Measurements from ENCODE around the gene KICS2. TPM values are rescaled to one million over a fixed set of nuclear protein-coding genes. Genes with fewer than 3 reads are reported as not detected.
"Not testable (repeated sequence)": the region's sequence is repeated elsewhere in the genome, so short reads cannot be mapped to it uniquely, and the experiment has no call there.

The KICS2 gene
- total and polyA plus RNA-seq, 7 experiments from 2014 or later, result 11.3 to 26.9 (median 18.2) TPM

DNA sequence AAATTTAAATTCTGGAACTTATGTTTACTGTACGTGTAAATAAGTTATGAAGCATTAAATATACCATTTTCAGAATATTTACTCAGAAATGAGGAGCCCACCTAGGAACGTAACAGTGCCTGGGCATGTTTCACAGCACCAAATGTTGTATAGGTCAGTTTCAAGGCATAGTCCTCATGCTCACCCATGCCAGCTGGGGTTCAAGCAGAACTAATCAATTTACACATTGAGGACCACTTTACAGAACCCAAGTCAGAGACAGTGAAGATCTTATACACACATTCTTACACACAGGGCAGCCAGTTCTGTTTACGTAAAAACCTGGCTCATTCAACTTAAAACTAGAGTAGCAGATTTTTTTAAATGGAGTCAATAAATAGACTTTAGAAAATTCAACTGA, 2.0 kb downstream of the KICS2 start:
- peaks cover 8 to 19% of the 10 kb centered on the region in 2 donors for H3K4me1 ChIP-seq (ENCODE audit: control insufficient read depth in 2 of 2, insufficient read depth in 2 of 2, low read length in 2 of 2)
- no peak overlapping the region for H3K4me3 ChIP-seq (ENCODE audit: low read length)
- peak overlapping the region in 3 of 10 donors; percentile 5 to 46 (median 40) for H3K4me3 Mint-ChIP-seq
- no peaks in the 10 kb centered on the region for H3K27me3 ChIP-seq (ENCODE audit: control insufficient read depth in 2 of 2, insufficient read depth in 2 of 2, low read length in 2 of 2)
- peaks cover 0 to 7% (median 0%) of the 10 kb centered on the region in 3 experiments for H3K36me3 ChIP-seq (ENCODE audit: control insufficient read depth in 2 of 3, insufficient read depth in 3 of 3, low read length in 3 of 3)
- DNase-seq (no peak), ATAC-seq (no peak)
- H3K9me3 Mint-ChIP-seq, result peaks cover 0 to 2% (median 0%) of the 10 kb centered on the region in 11 donors
- peaks cover 17 to 51% (median 43%) of the 10 kb centered on the region in 7 donors for H3K4me1 Mint-ChIP-seq
- peaks cover 0 to 5% (median 4%) of the 10 kb centered on the region in 5 donors for H3K36me3 Mint-ChIP-seq
- H3K27ac ChIP-seq (ENCODE audit: low read depth, low read length), result no peak overlapping the region
- ChIA-PET POLR2A (no interaction called here), CTCF (no interaction called here)
- H3K9me3 ChIP-seq (ENCODE audit: control insufficient read depth in 2 of 3, low read length in 3 of 3), result no peaks in the 10 kb centered on the region
- H3K27me3 Mint-ChIP-seq, result peaks cover 0 to 7% (median 0%) of the 10 kb centered on the region in 5 donors
- intact Hi-C loops (cut with micrococcal nuclease), result loop anchor here (5.0 to 10.0 kb wide), 5 partner anchors 167 to 1915 kb away; partner anchors contain the start of genes LEMD3 (in 1 of the 2) and LLPH (in 1 of the 2)
- peak overlapping the region in 1 of 9 donors; percentile 59 for H3K27ac Mint-ChIP-seq

DNA sequence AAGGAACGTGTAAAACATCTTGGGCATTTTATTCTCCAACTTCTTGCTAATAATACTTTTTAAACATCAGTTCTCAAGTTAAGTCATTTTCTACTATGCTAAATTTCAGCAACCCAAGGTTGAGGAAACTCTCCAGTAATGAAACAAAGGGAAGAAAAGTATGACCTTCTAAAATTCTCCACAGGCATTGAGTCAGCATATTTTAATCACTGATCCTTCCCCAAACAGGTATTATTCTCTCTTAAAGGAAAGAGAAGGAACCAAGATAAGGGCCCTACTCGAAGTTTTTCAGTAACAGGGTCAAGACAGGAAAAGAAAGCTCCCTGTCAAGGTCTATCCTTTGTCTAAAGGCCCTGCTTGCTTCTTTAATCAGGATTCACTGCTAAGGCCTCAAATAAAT, 3.0 kb downstream of the KICS2 start:
- ChIA-PET CTCF (no interaction called here), POLR2A (no interaction called here)
- ATAC-seq (no peak), DNase-seq (no peak)
- H3K4me1 ChIP-seq (ENCODE audit: control insufficient read depth in 2 of 2, insufficient read depth in 2 of 2, low read length in 2 of 2), result peaks cover 8 to 19% of the 10 kb centered on the region in 2 donors
- peak overlapping the region in 8 of 10 donors; percentile 1 to 64 (median 39) for H3K4me3 Mint-ChIP-seq
- peaks cover 0 to 10% (median 6%) of the 10 kb centered on the region in 5 donors for H3K36me3 Mint-ChIP-seq
- peaks cover 0 to 7% (median 0%) of the 10 kb centered on the region in 3 experiments for H3K36me3 ChIP-seq (ENCODE audit: control insufficient read depth in 2 of 3, insufficient read depth in 3 of 3, low read length in 3 of 3)
- peaks cover 0 to 2% (median 0%) of the 10 kb centered on the region in 11 donors for H3K9me3 Mint-ChIP-seq
- peaks cover 17 to 51% (median 43%) of the 10 kb centered on the region in 7 donors for H3K4me1 Mint-ChIP-seq
- H3K27ac Mint-ChIP-seq, result peak overlapping the region in 4 of 9 donors; percentile 20 to 62 (median 55)
- no peaks in the 10 kb centered on the region for H3K9me3 ChIP-seq (ENCODE audit: control insufficient read depth in 2 of 3, low read length in 3 of 3)
- H3K4me3 ChIP-seq (ENCODE audit: low read length), result no peak overlapping the region
- peaks cover 0 to 4% (median 0%) of the 10 kb centered on the region in 5 donors for H3K27me3 Mint-ChIP-seq
- intact Hi-C loops (cut with micrococcal nuclease), result no loop called here
- H3K27me3 ChIP-seq (ENCODE audit: control insufficient read depth in 2 of 2, insufficient read depth in 2 of 2, low read length in 2 of 2), result no peaks in the 10 kb centered on the region
- H3K27ac ChIP-seq (ENCODE audit: low read depth, low read length), result no peak overlapping the region

- Mint-ChIP-seq H3K4me1 (peaks cover 17 to 55% (median 44%) of the 10 kb centered on the region in 7 donors), H3K36me3 (peaks cover 0 to 15% (median 12%) of the 10 kb centered on the region in 5 donors), H3K27ac (peak overlapping the region in 6 of 9 donors; percentile 42 to 87 (median 68)), H3K4me3 (peak overlapping the region in 8 of 10 donors; percentile 35 to 78 (median 72)), H3K27me3 (peaks cover 0 to 4% (median 0%) of the 10 kb centered on the region in 5 donors), H3K9me3 (peaks cover 0 to 2% (median 0%) of the 10 kb centered on the region in 11 donors)
- CTCF ChIA-PET, result interaction anchor here (0.6 kb wide), 1 partner anchor 43 kb away, joined by 3 read pairs; no protein-coding TSS in a partner anchor
- Histone ChIP-seq H3K4me1 (ENCODE audit: control insufficient read depth in 2 of 2, insufficient read depth in 2 of 2, low read length in 2 of 2) (peaks cover 8 to 19% of the 10 kb centered on the region in 2 donors), H3K4me3 (ENCODE audit: low read length) (no peak overlapping the region), H3K9me3 (ENCODE audit: control insufficient read depth in 2 of 3, low read length in 3 of 3) (no peaks in the 10 kb centered on the region), H3K27me3 (ENCODE audit: control insufficient read depth in 2 of 2, insufficient read depth in 2 of 2, low read length in 2 of 2) (no peaks in the 10 kb centered on the region), H3K27ac (ENCODE audit: low read depth, low read length) (no peak overlapping the region), H3K36me3 (ENCODE audit: control insufficient read depth in 2 of 3, insufficient read depth in 3 of 3, low read length in 3 of 3) (peaks cover 0 to 13% (median 0%) of the 10 kb centered on the region in 3 experiments)
- ATAC-seq, result no peak
- intact Hi-C loops (cut with micrococcal nuclease), result no loop called here
- POLR2A ChIA-PET, result interaction anchor here (0.6 kb wide), 1 partner anchor 238 kb away, joined by 7 read pairs; no protein-coding TSS in a partner anchor
- no peak for DNase-seq
Measured at GRCh38 chr12:64218597-64218996, 3.5 kb downstream of the KICS2 start.

GRCh38 chr12:64217643-64218042, 4.5 kb downstream of the KICS2 start:
- Mint-ChIP-seq H3K27ac (peak overlapping the region in 1 of 9 donors; percentile 88), H3K4me1 (peaks cover 17 to 52% (median 41%) of the 10 kb centered on the region in 7 donors), H3K36me3 (peaks cover 0 to 25% (median 14%) of the 10 kb centered on the region in 5 donors)
- CTCF ChIA-PET; ATAC-seq; H3K27ac ChIP-seq (ENCODE audit: low read depth, low read length); DNase-seq; H3K4me3 ChIP-seq (ENCODE audit: low read length); H3K4me3 Mint-ChIP-seq; H3K27me3 ChIP-seq (ENCODE audit: control insufficient read depth in 2 of 2, insufficient read depth in 2 of 2, low read length in 2 of 2); POLR2A ChIA-PET; H3K27me3 Mint-ChIP-seq; intact Hi-C loops (cut with micrococcal nuclease); H3K9me3 Mint-ChIP-seq; H3K9me3 ChIP-seq (ENCODE audit: control insufficient read depth in 2 of 3, low read length in 3 of 3): not testable (repeated sequence)
- H3K36me3 ChIP-seq (ENCODE audit: control insufficient read depth in 2 of 3, insufficient read depth in 3 of 3, low read length in 3 of 3), result peaks cover 0 to 22% (median 0%) of the 10 kb centered on the region in 3 experiments
- peaks cover 8 to 19% of the 10 kb centered on the region in 2 donors for H3K4me1 ChIP-seq (ENCODE audit: control insufficient read depth in 2 of 2, insufficient read depth in 2 of 2, low read length in 2 of 2)

DNA sequence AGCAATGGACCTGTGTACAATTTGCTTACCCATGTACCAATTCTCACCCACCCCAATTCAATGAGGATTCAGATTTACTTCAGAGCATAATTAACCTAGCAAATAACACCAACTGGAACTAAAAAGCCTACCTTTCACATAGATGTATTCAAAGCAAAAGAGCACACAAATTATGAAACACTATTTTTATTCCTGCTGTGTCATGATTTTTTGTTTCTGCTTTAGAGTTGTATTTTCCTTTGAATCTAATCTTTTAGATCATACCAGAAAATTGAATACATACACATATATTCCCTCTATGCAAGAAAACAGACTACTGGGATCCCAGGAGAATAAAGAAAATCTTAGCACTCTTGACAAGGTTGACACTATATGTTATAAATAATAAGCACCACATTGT, 5.9 kb downstream of the KICS2 start:
- Mint-ChIP-seq H3K9me3 (peaks cover 0 to 1% (median 0%) of the 10 kb centered on the region in 11 donors), H3K27me3 (no peaks in the 10 kb centered on the region), H3K4me3 (no peak overlapping the region), H3K27ac (peak overlapping the region in 1 of 9 donors; percentile 10), H3K4me1 (peaks cover 11 to 43% (median 31%) of the 10 kb centered on the region in 7 donors), H3K36me3 (peaks cover 4 to 34% (median 24%) of the 10 kb centered on the region in 5 donors)
- H3K4me1 ChIP-seq (ENCODE audit: control insufficient read depth in 2 of 2, insufficient read depth in 2 of 2, low read length in 2 of 2), result peaks cover 5 to 17% of the 10 kb centered on the region in 2 donors
- ATAC-seq (no peak), DNase-seq (no peak)
- H3K27ac ChIP-seq (ENCODE audit: low read depth, low read length), result no peak overlapping the region
- CTCF ChIA-PET, result interaction anchor here (0.6 kb wide), 1 partner anchor 332 kb away, joined by 3 read pairs; no protein-coding TSS in a partner anchor
- no peak overlapping the region for H3K4me3 ChIP-seq (ENCODE audit: low read length)
- no peaks in the 10 kb centered on the region for H3K27me3 ChIP-seq (ENCODE audit: control insufficient read depth in 2 of 2, insufficient read depth in 2 of 2, low read length in 2 of 2)
- intact Hi-C loops (cut with micrococcal nuclease), result no loop called here
- H3K9me3 ChIP-seq (ENCODE audit: control insufficient read depth in 2 of 3, low read length in 3 of 3), result no peaks in the 10 kb centered on the region
- POLR2A ChIA-PET, result no interaction called here
- peaks cover 0 to 22% (median 4%) of the 10 kb centered on the region in 3 experiments for H3K36me3 ChIP-seq (ENCODE audit: control insufficient read depth in 2 of 3, insufficient read depth in 3 of 3, low read length in 3 of 3)

GRCh38 chr12:64212119-64212746, 9.9 kb downstream of the KICS2 start:
- H3K27me3 ChIP-seq (ENCODE audit: control insufficient read depth in 2 of 2, insufficient read depth in 2 of 2, low read length in 2 of 2), result no peaks in the 10 kb centered on the region
- Mint-ChIP-seq H3K9me3 (peaks cover 0 to 1% (median 0%) of the 10 kb centered on the region in 11 donors), H3K4me3 (no peak overlapping the region), H3K4me1 (peaks cover 0 to 8% (median 0%) of the 10 kb centered on the region in 7 donors), H3K27ac (no peak overlapping the region), H3K36me3 (peaks cover 4 to 60% (median 35%) of the 10 kb centered on the region in 5 donors), H3K27me3 (no peaks in the 10 kb centered on the region)
- no peak overlapping the region for H3K27ac ChIP-seq (ENCODE audit: low read depth, low read length)
- DNase-seq (no peak), ATAC-seq (no peak)
- CTCF ChIA-PET, result no interaction called here
- no peaks in the 10 kb centered on the region for H3K4me1 ChIP-seq (ENCODE audit: control insufficient read depth in 2 of 2, insufficient read depth in 2 of 2, low read length in 2 of 2)
- H3K36me3 ChIP-seq (ENCODE audit: control insufficient read depth in 2 of 3, insufficient read depth in 3 of 3, low read length in 3 of 3), result peaks cover 0 to 30% (median 4%) of the 10 kb centered on the region in 3 experiments
- no peaks in the 10 kb centered on the region for H3K9me3 ChIP-seq (ENCODE audit: control insufficient read depth in 2 of 3, low read length in 3 of 3)
- POLR2A ChIA-PET, result no interaction called here
- H3K4me3 ChIP-seq (ENCODE audit: low read length), result no peak overlapping the region
- intact Hi-C loops (cut with micrococcal nuclease), result no loop called here
